Stimulated activated memory B cell treated with anti-CD40 and anti-IgM and Interleukin-4, amounts not matched to agents 10 μg/mL and 1 μg/mL and 100 μg/mL, for 72 hours (primary cell): ENCODE measurements around the gene SLC6A8.
"Not testable (repeated sequence)": the region's sequence is repeated elsewhere in the genome, so short reads cannot be mapped to it uniquely, and the experiment has no call there.

ENCODE experiments used
- ATAC-seq: fragments of 150-1000 bp; cut with Tn5 transposase; 2 replicates; pipeline ENCODE4 v1.10.0; 2021
- H3K27ac Mint-ChIP-seq: one replicate; pipeline ENCODE4 v1.8.0; 2022; ENCODE audit warnings: mild to moderate bottlenecking, mixed read lengths
- H3K27me3 Mint-ChIP-seq: one replicate; pipeline ENCODE4 v1.8.0; 2022; ENCODE audit warnings: mixed read lengths
- H3K36me3 Mint-ChIP-seq: one replicate; pipeline ENCODE4 v1.8.0; 2022; ENCODE audit warnings: mixed read lengths
- H3K4me1 Mint-ChIP-seq: one replicate; pipeline ENCODE4 v1.8.0; 2022; ENCODE audit warnings: mixed read lengths
- H3K4me3 Mint-ChIP-seq: one replicate; pipeline ENCODE4 v1.8.0; 2022; ENCODE audit warnings: mild to moderate bottlenecking, moderate library complexity, mixed read lengths
- H3K9me3 Mint-ChIP-seq: one replicate; pipeline ENCODE4 v1.8.0; 2022; ENCODE audit warnings: mixed read lengths

Gene SLC6A8

GRCh38 chrX:153735274-153735673, 47.5 kb downstream of the SLC6A8 start:
- peaks cover 37% of the 10 kb centered on the region for H3K36me3 Mint-ChIP-seq
- peak overlapping the region; percentile 6 for H3K27ac Mint-ChIP-seq
- no peak overlapping the region for H3K4me3 Mint-ChIP-seq
- no peaks in the 10 kb centered on the region for H3K9me3 Mint-ChIP-seq
- H3K4me1 Mint-ChIP-seq, result peaks cover 25% of the 10 kb centered on the region
- H3K27me3 Mint-ChIP-seq, result no peaks in the 10 kb centered on the region
- peak; percentile 65 for ATAC-seq

GRCh38 chrX:153736071-153736820, 48.5 kb downstream of the SLC6A8 start:
- Mint-ChIP-seq H3K4me1 (peaks cover 29% of the 10 kb centered on the region), H3K4me3 (no peak overlapping the region), H3K36me3 (peaks cover 29% of the 10 kb centered on the region), H3K9me3 (no peaks in the 10 kb centered on the region), H3K27me3 (no peaks in the 10 kb centered on the region), H3K27ac (no peak overlapping the region)
- ATAC-seq, result no peak

- Mint-ChIP-seq H3K27ac (no peak overlapping the region), H3K9me3 (no peaks in the 10 kb centered on the region), H3K27me3 (no peaks in the 10 kb centered on the region), H3K4me1 (peaks cover 27% of the 10 kb centered on the region), H3K4me3 (no peak overlapping the region), H3K36me3 (peaks cover 22% of the 10 kb centered on the region)
- ATAC-seq, result no peak
These were observed 49.2 kb downstream of the SLC6A8 start for GRCh38 chrX:153736871-153737441.

- H3K27me3 Mint-ChIP-seq, result no peaks in the 10 kb centered on the region
- no peaks in the 10 kb centered on the region for H3K9me3 Mint-ChIP-seq
- peaks cover 19% of the 10 kb centered on the region for H3K36me3 Mint-ChIP-seq
- no peak overlapping the region for H3K27ac Mint-ChIP-seq
- peaks cover 33% of the 10 kb centered on the region for H3K4me1 Mint-ChIP-seq
- H3K4me3 Mint-ChIP-seq, result no peak overlapping the region
- no peak for ATAC-seq
These were observed 50.4 kb downstream of the SLC6A8 start for GRCh38 chrX:153738056-153738605.

GRCh38 chrX:153739754-153740486, 52.2 kb downstream of the SLC6A8 start:
- Mint-ChIP-seq H3K4me3 (no peak overlapping the region), H3K4me1 (peaks cover 39% of the 10 kb centered on the region), H3K27ac (no peak overlapping the region), H3K9me3 (no peaks in the 10 kb centered on the region), H3K27me3 (no peaks in the 10 kb centered on the region), H3K36me3 (peaks cover 15% of the 10 kb centered on the region)
- no peak for ATAC-seq

GRCh38 chrX:153740631-153741222, 53.0 kb downstream of the SLC6A8 start:
- Mint-ChIP-seq H3K9me3 (no peaks in the 10 kb centered on the region), H3K27ac (no peak overlapping the region)
- no peak for ATAC-seq

GRCh38 chrX:153741446-153741845, 53.7 kb downstream of the SLC6A8 start:
- Mint-ChIP-seq H3K27ac (no peak overlapping the region), H3K4me1 (peaks cover 27% of the 10 kb centered on the region), H3K4me3 (no peak overlapping the region), H3K36me3 (peaks cover 6% of the 10 kb centered on the region), H3K27me3 (no peaks in the 10 kb centered on the region), H3K9me3 (no peaks in the 10 kb centered on the region)
- ATAC-seq, result no peak

More at GRCh38 chrX:153740631-153741222, 53.0 kb downstream of the SLC6A8 start:
- Mint-ChIP-seq H3K36me3 (peaks cover 7% of the 10 kb centered on the region), H3K4me1 (peaks cover 34% of the 10 kb centered on the region), H3K4me3 (no peak overlapping the region), H3K27me3 (no peaks in the 10 kb centered on the region)

- H3K36me3 Mint-ChIP-seq, H3K4me3 Mint-ChIP-seq, H3K27me3 Mint-ChIP-seq, H3K27ac Mint-ChIP-seq, ATAC-seq, H3K9me3 Mint-ChIP-seq: not testable (repeated sequence)
- peaks cover 27% of the 10 kb centered on the region for H3K4me1 Mint-ChIP-seq
These were observed 54.4 kb downstream of the SLC6A8 start for GRCh38 chrX:153742111-153742510.

GRCh38 chrX:153742796-153743467, 55.2 kb downstream of the SLC6A8 start:
- not testable (repeated sequence) for ATAC-seq, H3K9me3 Mint-ChIP-seq, H3K27ac Mint-ChIP-seq, H3K4me3 Mint-ChIP-seq, H3K27me3 Mint-ChIP-seq, H3K36me3 Mint-ChIP-seq
- H3K4me1 Mint-ChIP-seq, result peaks cover 27% of the 10 kb centered on the region

- not testable (repeated sequence) for ATAC-seq, H3K27me3 Mint-ChIP-seq
These were observed 55.9 kb downstream of the SLC6A8 start for GRCh38 chrX:153743468-153744209.

GRCh38 chrX:153744210-153745066, 56.7 kb downstream of the SLC6A8 start:
- ATAC-seq, result no peak
- Mint-ChIP-seq H3K27ac (no peak overlapping the region), H3K9me3 (no peaks in the 10 kb centered on the region), H3K4me3 (no peak overlapping the region), H3K36me3 (no peaks in the 10 kb centered on the region), H3K4me1 (peaks cover 27% of the 10 kb centered on the region), H3K27me3 (no peaks in the 10 kb centered on the region)

More at GRCh38 chrX:153743468-153744209, 55.9 kb downstream of the SLC6A8 start:
- not testable (repeated sequence) for H3K4me3 Mint-ChIP-seq, H3K36me3 Mint-ChIP-seq, H3K27ac Mint-ChIP-seq, H3K9me3 Mint-ChIP-seq
- peaks cover 27% of the 10 kb centered on the region for H3K4me1 Mint-ChIP-seq

- H3K4me3 Mint-ChIP-seq, H3K27ac Mint-ChIP-seq, H3K36me3 Mint-ChIP-seq, H3K9me3 Mint-ChIP-seq, H3K27me3 Mint-ChIP-seq, ATAC-seq: not testable (repeated sequence)
- H3K4me1 Mint-ChIP-seq, result peaks cover 33% of the 10 kb centered on the region
These were observed 57.3 kb downstream of the SLC6A8 start for GRCh38 chrX:153745067-153745433.
